ENCODE measurements around the gene SCNN1G.

- TF ChIP-seq EZH2phosphoT487 (IDR thresholded peaks at IDR 0.05; ENCODE audit: insufficient read depth, low read depth) (no peak), EZH2 (IDR thresholded peaks at IDR 0.05; ENCODE audit: insufficient read depth, poor library complexity, severe bottlenecking) (no peak)
Observed at GRCh38 chr16:23137818-23138217, 44.7 kb upstream of the SCNN1G start.

Measured in GM23248 (cell line).